Loucy (cell line): ENCODE measurements around the gene LCMT2.

Source experiments
- H2AFZ ChIP-seq: fragments of 200-600 bp; sonication (generic); 2 replicates; pipeline ENCODE4 v1.6.0; 2016; ENCODE audit warnings: antibody characterized with exemption, mild to moderate bottlenecking, low read length, moderate library complexity
- H3F3A ChIP-seq: fragments of 200-600 bp; 2 replicates; pipeline ENCODE4 v1.6.0; 2016; ENCODE audit warnings: antibody characterized with exemption, low read depth, mild to moderate bottlenecking
- H3K27me3 ChIP-seq: fragments of 200-600 bp; sonication (generic); 2 replicates; pipeline ENCODE4 v1.6.1; 2014; ENCODE audit warnings: low read length, mild to moderate bottlenecking; ENCODE audit not compliant: insufficient read depth, poor library complexity, severe bottlenecking
- H3K36me3 ChIP-seq: fragments of 200-600 bp; sonication (generic); 2 replicates; pipeline ENCODE4 v1.6.1; 2016; ENCODE audit warnings: low read length; ENCODE audit not compliant: insufficient read depth
- H3K4me1 ChIP-seq: fragments of 200-600 bp; sonication (generic); 2 replicates; pipeline ENCODE4 v1.5.1; 2014; ENCODE audit warnings: low read length, mild to moderate bottlenecking; ENCODE audit not compliant: insufficient read depth, poor library complexity, severe bottlenecking
- H3K4me2 ChIP-seq: fragments of 200-600 bp; sonication (generic); 2 replicates; pipeline ENCODE4 v1.6.0; 2014; ENCODE audit warnings: antibody characterized with exemption, low read length, low read depth, mild to moderate bottlenecking; ENCODE audit not compliant: poor library complexity, severe bottlenecking
- H3K4me3 ChIP-seq: fragments of 200-600 bp; sonication (generic); 2 replicates; pipeline ENCODE4 v1.5.1; 2014; ENCODE audit warnings: low read length, mild to moderate bottlenecking, mixed read lengths; ENCODE audit not compliant: poor library complexity, severe bottlenecking
- H3K79me2 ChIP-seq: fragments of 200-600 bp; sonication (generic); 2 replicates; pipeline ENCODE4 v1.6.1; 2014; ENCODE audit warnings: low read length; ENCODE audit not compliant: insufficient read depth
- H3K9ac ChIP-seq: fragments of 200-600 bp; sonication (generic); 2 replicates; pipeline ENCODE4 v1.6.0; 2014; ENCODE audit warnings: mild to moderate bottlenecking, low read depth, low read length, moderate library complexity; ENCODE audit not compliant: poor library complexity, severe bottlenecking
- H3K9me2 ChIP-seq: fragments of 200-600 bp; sonication (generic); replicated peaks from 2 replicates; pipeline ENCODE4 v1.6.1; 2016; ENCODE audit warnings: low read depth, low read length, mixed read lengths
- H3K9me3 ChIP-seq: fragments of 200-600 bp; sonication (generic); 2 replicates; pipeline ENCODE4 v1.6.1; 2014; ENCODE audit warnings: mild to moderate bottlenecking, antibody characterized with exemption, low read length, low read depth; ENCODE audit not compliant: insufficient read depth
- H4K20me1 ChIP-seq: fragments of 200-600 bp; sonication (generic); 2 replicates; pipeline ENCODE4 v1.6.0; 2014; ENCODE audit warnings: antibody characterized with exemption, low read length, mild to moderate bottlenecking; ENCODE audit not compliant: insufficient read depth, poor library complexity, severe bottlenecking
- CTCF ChIP-seq: fragments of 200-600 bp; sonication (generic); conservative IDR thresholded peaks from 2 replicates; pipeline ENCODE4 v1.5.1; 2014; ENCODE audit warnings: mild to moderate bottlenecking, antibody characterized with exemption, low read length
- EZH2phosphoT487 ChIP-seq: fragments of 200-600 bp; IDR thresholded peaks from 2 replicates; pipeline ENCODE4 v1.6.1; 2018; ENCODE audit warnings: antibody characterized with exemption, mild to moderate bottlenecking, moderate library complexity, borderline replicate concordance

Gene LCMT2

GRCh38 chr15:43281926-43282602 lies 48.3 kb downstream of the LCMT2 start:
- H3K4me1 ChIP-seq, result peaks cover 6% of the 10 kb centered on the region
- no peaks in the 10 kb centered on the region for H3K27me3 ChIP-seq
- no peak overlapping the region for H3K9ac ChIP-seq
- TF ChIP-seq EZH2phosphoT487 (no peak), CTCF (no peak)
- H3K4me2 ChIP-seq, result no peak overlapping the region
- H3K4me3 ChIP-seq, result no peak overlapping the region
- no peak overlapping the region for H2AFZ ChIP-seq
- H3F3A ChIP-seq, result no peaks in the 10 kb centered on the region
- H4K20me1 ChIP-seq, result no peaks in the 10 kb centered on the region
- H3K79me2 ChIP-seq, result no peaks in the 10 kb centered on the region
- no peaks in the 10 kb centered on the region for H3K9me2 ChIP-seq
- no peaks in the 10 kb centered on the region for H3K9me3 ChIP-seq
- H3K36me3 ChIP-seq, result no peaks in the 10 kb centered on the region

- TF ChIP-seq CTCF, result no peak
- no peak for TF ChIP-seq EZH2phosphoT487
Observed at GRCh38 chr15:43280996-43281395, 49.4 kb downstream of the LCMT2 start.

GRCh38 chr15:43279496-43279895 lies 50.9 kb downstream of the LCMT2 start:
- no peak overlapping the region for H3K4me2 ChIP-seq
- no peaks in the 10 kb centered on the region for H3K9me3 ChIP-seq
- H3K36me3 ChIP-seq, result no peaks in the 10 kb centered on the region
- no peak overlapping the region for H2AFZ ChIP-seq
- H3K4me3 ChIP-seq, result no peak overlapping the region
- H4K20me1 ChIP-seq, result no peaks in the 10 kb centered on the region
- peaks cover 6% of the 10 kb centered on the region for H3K4me1 ChIP-seq
- TF ChIP-seq EZH2phosphoT487 (no peak), CTCF (no peak)
- no peaks in the 10 kb centered on the region for H3K79me2 ChIP-seq
- no peaks in the 10 kb centered on the region for H3K9me2 ChIP-seq
- no peaks in the 10 kb centered on the region for H3F3A ChIP-seq
- H3K9ac ChIP-seq, result no peak overlapping the region
- H3K27me3 ChIP-seq, result no peaks in the 10 kb centered on the region

More at GRCh38 chr15:43280996-43281395, 49.4 kb downstream of the LCMT2 start:
- no peak overlapping the region for H3K4me2 ChIP-seq
- no peaks in the 10 kb centered on the region for H3F3A ChIP-seq
- peaks cover 6% of the 10 kb centered on the region for H3K4me1 ChIP-seq
- no peaks in the 10 kb centered on the region for H3K9me3 ChIP-seq
- no peaks in the 10 kb centered on the region for H4K20me1 ChIP-seq
- H3K9ac ChIP-seq, result no peak overlapping the region
- no peaks in the 10 kb centered on the region for H3K79me2 ChIP-seq
- no peak overlapping the region for H3K4me3 ChIP-seq
- H3K27me3 ChIP-seq, result no peaks in the 10 kb centered on the region
- no peaks in the 10 kb centered on the region for H3K9me2 ChIP-seq
- H3K36me3 ChIP-seq, result no peaks in the 10 kb centered on the region
- no peak overlapping the region for H2AFZ ChIP-seq
